HG02759 (cell line): ENCODE results near the gene CHEK1.
"Not testable (repeated sequence)": the region's sequence is repeated elsewhere in the genome, so short reads cannot be mapped to it uniquely, and the experiment has no call there.

ENCODE experiments used
- ATAC-seq: cut with Tn5 transposase; IDR thresholded peaks from one replicate; pipeline ENCODE4 v1.9.1; 2021; ENCODE audit warnings: mild to moderate bottlenecking, moderate library complexity; ENCODE audit not compliant: unreplicated experiment

The CHEK1 gene

GRCh38 chr11:125624756-125625213 lies at the start of gene CHEK1:
CHEK1 (plus strand) TSS chr11:125625163; CDS start chr11:125626769, 1,606 bp downstream.
- ATAC-seq, result no peak

- not testable (repeated sequence) for ATAC-seq
Observed at GRCh38 chr11:125577181-125577580, 47.8 kb upstream of the CHEK1 start.

- ATAC-seq, result no peak
Observed at GRCh38 chr11:125578783-125579182, 46.2 kb upstream of the CHEK1 start.

GRCh38 chr11:125579811-125580210 lies 45.2 kb upstream of the CHEK1 start:
- no peak for ATAC-seq

GRCh38 chr11:125583496-125583895 lies 41.5 kb upstream of the CHEK1 start:
- no peak for ATAC-seq

GRCh38 chr11:125585487-125585886 lies 39.5 kb upstream of the CHEK1 start:
- no peak for ATAC-seq

- ATAC-seq, result no peak
Observed at GRCh38 chr11:125586623-125587022, 38.3 kb upstream of the CHEK1 start.

- no peak for ATAC-seq
Observed at GRCh38 chr11:125587480-125587879, 37.5 kb upstream of the CHEK1 start.

GRCh38 chr11:125588505-125588904 lies 36.5 kb upstream of the CHEK1 start:
- no peak for ATAC-seq

- ATAC-seq, result peak; percentile 18
Observed at GRCh38 chr11:125591649-125592304, 33.2 kb upstream of the CHEK1 start.

- peak; percentile 95 for ATAC-seq
Observed at GRCh38 chr11:125592305-125593113, 32.5 kb upstream of the CHEK1 start, which contains the start of gene STT3A. STT3A (plus strand) TSS chr11:125592852; CDS start chr11:125595916, 3,064 bp downstream.

- no peak for ATAC-seq
Observed at GRCh38 chr11:125593114-125593820, 31.7 kb upstream of the CHEK1 start.

GRCh38 chr11:125594958-125595357 lies 30.0 kb upstream of the CHEK1 start:
- no peak for ATAC-seq

- no peak for ATAC-seq
Observed at GRCh38 chr11:125600663-125601062, 24.3 kb upstream of the CHEK1 start.

- ATAC-seq, result no peak
Observed at GRCh38 chr11:125603207-125603606, 21.8 kb upstream of the CHEK1 start.

GRCh38 chr11:125605417-125605816 lies 19.5 kb upstream of the CHEK1 start:
- no peak for ATAC-seq

GRCh38 chr11:125609545-125609944 lies 15.4 kb upstream of the CHEK1 start:
- ATAC-seq, result no peak

GRCh38 chr11:125618383-125618782 lies 6.6 kb upstream of the CHEK1 start:
- ATAC-seq, result no peak

- ATAC-seq, result no peak
Observed at GRCh38 chr11:125621995-125622394, 3.0 kb upstream of the CHEK1 start.

GRCh38 chr11:125623064-125623463 lies 1.9 kb upstream of the CHEK1 start:
- ATAC-seq, result no peak

- no peak for ATAC-seq
Observed at GRCh38 chr11:125625225-125625629, 264 bp downstream of the CHEK1 start.
